Stimulated activated effector memory CD8-positive, alpha-beta T cell treated with anti-CD3 and anti-CD28 coated beads, Interleukin-12 subunit alpha, Interleukin-12 subunit beta, amount 100 ng/mL, for 72 hours (primary cell): ENCODE results near the gene CCHCR1.

Experiments
- ATAC-seq: fragments of 150-1000 bp; cut with Tn5 transposase; 2 replicates; pipeline ENCODE4 v1.10.0; 2021
- DNase-seq, 2 donors: peaks; one replicate each; pipeline ENCODE4 v3.0.0; 2021 to 2022; ENCODE audit warnings: low spot score in 2 of 2
- H3K27ac Mint-ChIP-seq: one replicate; pipeline ENCODE4 v1.8.0; 2022; ENCODE audit warnings: mild to moderate bottlenecking, mixed read lengths
- H3K36me3 Mint-ChIP-seq: one replicate; pipeline ENCODE4 v1.8.0; 2022; ENCODE audit warnings: mild to moderate bottlenecking, mixed read lengths
- H3K4me1 Mint-ChIP-seq: one replicate; pipeline ENCODE4 v1.8.0; 2022; ENCODE audit warnings: mixed read lengths
- H3K4me3 Mint-ChIP-seq: one replicate; pipeline ENCODE4 v1.8.0; 2022; ENCODE audit warnings: mild to moderate bottlenecking, mixed read lengths
- H3K9me3 Mint-ChIP-seq: one replicate; pipeline ENCODE4 v1.8.0; 2022; ENCODE audit warnings: mixed read lengths

Gene CCHCR1

DNA sequence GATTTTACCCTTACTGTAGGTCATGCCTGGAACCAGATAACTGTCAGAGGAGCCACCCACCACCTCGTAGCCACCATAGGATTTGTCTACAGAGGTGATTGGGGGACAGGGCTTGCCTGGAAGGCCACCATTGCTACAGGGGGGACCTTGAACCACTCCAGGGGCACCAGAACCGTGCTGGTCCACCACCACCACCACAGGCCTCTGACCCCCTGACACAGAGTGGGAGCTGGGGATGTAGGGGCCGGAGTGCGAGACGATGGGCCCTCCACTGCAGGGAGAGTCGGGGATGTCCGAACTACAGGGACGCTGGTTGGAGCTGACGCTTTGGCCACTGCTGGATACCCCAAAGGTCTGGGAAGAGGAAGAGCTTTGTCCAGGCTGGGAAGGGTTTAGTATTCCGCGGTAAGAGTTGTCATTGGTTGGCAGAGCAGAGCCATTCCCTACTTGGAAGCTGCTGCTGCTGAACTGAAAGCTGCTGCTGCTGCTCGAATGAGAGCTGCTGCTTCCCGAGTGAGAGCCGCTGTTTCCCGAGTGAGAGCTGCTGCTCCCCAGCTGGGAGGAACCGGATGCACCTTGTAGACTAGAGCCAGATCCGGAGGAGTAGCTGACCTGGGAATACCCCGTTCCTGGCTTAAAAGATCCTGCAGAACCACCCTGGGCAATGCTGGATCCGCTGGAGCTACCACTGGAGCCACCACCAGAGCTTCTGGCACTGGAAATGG lies 40.8 kb downstream of the CCHCR1 start:
- no peak overlapping the region for H3K4me3 Mint-ChIP-seq
- H3K36me3 Mint-ChIP-seq, result no peaks in the 10 kb centered on the region
- H3K4me1 Mint-ChIP-seq, result no peaks in the 10 kb centered on the region
- H3K9me3 Mint-ChIP-seq, result no peaks in the 10 kb centered on the region
- peak overlapping the region; percentile 78 for H3K27ac Mint-ChIP-seq
- ATAC-seq, result no peak
- no peak for DNase-seq

DNA sequence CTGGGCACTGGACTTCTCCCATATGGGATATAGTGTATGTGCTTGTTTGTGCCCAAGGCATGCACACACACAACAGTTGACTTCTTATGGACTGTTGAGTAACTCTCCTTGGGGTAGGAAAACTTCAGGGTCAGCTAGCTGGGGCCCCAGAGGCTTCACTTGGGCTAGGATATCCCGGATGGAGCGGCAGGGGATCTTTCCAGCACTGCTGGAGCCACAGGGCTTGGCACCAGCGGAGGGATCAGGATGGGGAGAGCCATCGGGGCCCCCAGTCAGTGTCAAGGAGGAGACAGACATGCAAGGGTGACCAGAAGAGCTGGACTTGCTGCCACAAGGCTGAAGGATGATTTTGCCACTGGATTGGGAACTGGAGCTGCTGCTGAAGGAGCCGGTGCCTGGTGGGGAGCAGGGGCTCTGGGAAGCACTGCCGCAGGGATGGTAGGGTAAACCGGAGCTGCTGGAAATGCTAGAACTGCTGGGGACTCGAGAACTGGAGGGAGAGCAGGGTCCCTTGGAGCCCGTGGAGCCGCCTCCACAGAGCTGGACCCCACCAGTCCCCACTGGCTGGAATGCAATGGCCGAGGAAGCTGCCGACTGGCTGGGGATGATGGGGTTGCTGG lies 41.6 kb downstream of the CCHCR1 start:
- H3K4me1 Mint-ChIP-seq, result no peaks in the 10 kb centered on the region
- ATAC-seq (no peak), DNase-seq (no peak)
- H3K4me3 Mint-ChIP-seq, result no peak overlapping the region
- no peaks in the 10 kb centered on the region for H3K36me3 Mint-ChIP-seq
- no peaks in the 10 kb centered on the region for H3K9me3 Mint-ChIP-seq
- H3K27ac Mint-ChIP-seq, result peak overlapping the region; percentile 78

DNA sequence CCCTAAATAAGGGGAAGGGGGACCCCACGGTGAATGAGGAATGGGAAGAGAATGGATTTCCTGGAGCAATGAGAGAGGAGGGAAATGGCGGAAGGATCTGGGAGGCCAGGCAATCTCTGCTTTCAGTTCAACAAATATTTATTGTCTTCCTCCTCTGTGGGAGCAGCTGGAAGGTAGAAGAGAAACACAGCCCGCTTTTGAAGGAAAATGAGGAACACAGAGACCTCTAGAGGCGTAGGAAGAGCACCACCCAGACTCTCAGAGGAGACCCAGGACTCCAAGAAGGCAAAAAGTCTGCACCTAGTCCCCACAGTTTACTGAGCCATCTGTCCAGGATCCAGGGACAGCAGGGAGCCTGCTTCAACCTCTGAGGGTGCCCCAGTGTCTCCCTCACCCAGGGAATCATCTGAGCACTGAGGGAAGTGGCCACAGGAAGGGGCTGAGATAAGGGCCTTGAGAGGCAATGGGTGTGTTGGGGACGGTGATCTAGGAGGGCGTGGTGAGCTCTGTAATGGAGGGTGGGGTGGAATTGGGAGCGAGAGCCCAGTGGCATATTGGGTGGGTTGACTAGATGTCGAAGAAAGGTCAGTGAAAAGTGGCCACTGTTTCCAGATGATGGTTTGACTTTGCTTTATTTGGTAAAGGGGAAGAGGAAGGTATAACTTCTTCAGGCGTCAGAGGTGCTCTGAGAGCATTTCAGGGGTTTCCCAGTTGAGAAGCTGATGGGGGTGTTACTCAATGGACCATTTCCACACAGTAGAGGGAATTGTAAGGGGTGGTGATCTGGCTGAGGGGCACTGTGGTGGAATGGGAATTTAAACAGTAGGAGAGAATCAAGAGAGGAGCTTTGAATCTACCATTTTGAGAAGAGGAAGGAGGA lies 42.4 kb downstream of the CCHCR1 start:
- no peak for ATAC-seq
- no peak overlapping the region for H3K4me3 Mint-ChIP-seq
- no peak for DNase-seq
- peak overlapping the region; percentile 26 for H3K27ac Mint-ChIP-seq
- H3K9me3 Mint-ChIP-seq, result no peaks in the 10 kb centered on the region
- no peaks in the 10 kb centered on the region for H3K4me1 Mint-ChIP-seq
- H3K36me3 Mint-ChIP-seq, result no peaks in the 10 kb centered on the region

DNA sequence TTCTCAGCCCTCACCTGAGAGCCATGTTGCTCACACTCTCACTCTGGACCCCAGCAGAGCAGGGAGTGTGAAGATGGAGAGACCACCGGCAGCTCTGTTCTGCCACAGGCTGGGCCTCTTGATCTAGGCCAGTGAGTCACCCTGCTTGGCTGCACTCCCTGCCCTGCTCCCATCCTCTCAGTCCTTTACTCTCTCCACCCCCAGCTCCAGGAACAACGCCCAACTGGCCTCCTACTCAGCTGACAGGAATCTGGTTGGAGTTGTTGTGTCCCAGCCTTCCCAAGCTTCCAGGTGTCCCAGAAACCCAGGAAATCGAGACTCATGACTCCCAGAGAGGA lies 43.1 kb downstream of the CCHCR1 start, which contains the start of gene PSORS1C1:
TSS of gene PSORS1C1 (plus strand) at position 260 of the 338 bp plus-strand sequence. CDS start 14,833 bp downstream, outside the sequence.
- Mint-ChIP-seq H3K9me3 (no peaks in the 10 kb centered on the region), H3K36me3 (no peaks in the 10 kb centered on the region), H3K4me3 (no peak within 1 kb of the TSS), H3K27ac (peak within 1 kb of the TSS; percentile 26), H3K4me1 (no peaks in the 10 kb centered on the region)
- no peak for ATAC-seq
- no peak for DNase-seq

DNA sequence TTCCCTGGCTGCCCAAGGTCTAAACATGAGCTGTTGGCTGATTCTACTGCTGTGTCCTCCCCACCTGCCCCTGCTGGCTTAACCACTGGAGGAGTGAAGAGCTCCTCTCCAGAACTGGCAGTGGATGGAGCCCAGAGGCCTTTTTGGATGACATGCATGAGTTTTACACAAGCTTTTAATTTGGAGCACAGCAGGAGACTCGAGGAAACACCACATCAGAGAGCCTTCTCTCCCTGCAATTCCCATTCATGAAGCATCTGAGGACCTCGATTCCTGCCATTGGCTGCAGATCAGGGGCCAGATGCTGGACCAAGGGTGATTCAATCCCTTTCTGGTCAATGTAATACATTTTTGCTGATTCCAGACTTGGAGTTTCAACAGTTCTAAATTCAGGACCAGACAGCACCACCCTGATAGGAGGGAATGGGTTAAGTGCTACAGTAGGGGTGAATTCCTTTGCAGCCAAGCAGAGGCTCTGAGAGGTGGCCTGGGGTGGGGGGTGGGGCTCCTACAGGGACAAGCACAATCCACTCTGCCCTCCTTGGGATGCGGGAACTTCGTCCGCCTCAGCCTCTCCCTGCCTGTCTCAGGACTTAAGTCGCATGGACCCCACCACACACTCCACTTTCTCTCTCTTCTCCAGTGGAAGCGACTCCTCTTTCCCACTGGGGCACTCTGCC lies 43.6 kb downstream of the CCHCR1 start:
- Mint-ChIP-seq H3K4me1 (no peaks in the 10 kb centered on the region), H3K36me3 (no peaks in the 10 kb centered on the region), H3K27ac (peak overlapping the region; percentile 26), H3K4me3 (no peak overlapping the region), H3K9me3 (no peaks in the 10 kb centered on the region)
- DNase-seq (no peak), ATAC-seq (no peak)

DNA sequence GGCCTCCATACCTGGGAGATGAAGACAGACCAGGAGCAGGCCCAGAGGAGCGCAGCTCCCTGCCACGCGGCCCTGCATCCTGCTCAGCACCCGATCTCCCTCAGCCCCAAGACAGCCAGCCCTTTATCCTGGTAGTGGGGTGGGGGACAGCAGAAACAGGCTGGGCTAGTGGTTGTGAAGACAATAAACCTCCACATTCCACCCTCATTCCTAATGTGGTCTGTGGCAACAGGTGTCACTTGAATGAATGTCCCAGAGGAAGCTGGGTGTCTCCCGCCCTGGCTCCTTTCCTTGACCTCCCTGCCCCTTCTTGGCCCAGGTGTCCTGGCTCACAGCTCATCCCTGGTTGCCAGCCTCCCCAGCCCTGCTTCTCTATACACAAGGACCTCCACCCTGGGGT lies 45.1 kb downstream of the CCHCR1 start, which contains the start of gene C6orf15:
TSS of gene C6orf15 (minus strand) at position 98 of the 400 bp plus-strand sequence. CDS start at position 78, 20 bp downstream.
- no peak within 1 kb of the TSS for H3K27ac Mint-ChIP-seq
- DNase-seq, result no peak
- ATAC-seq, result no peak
- H3K4me1 Mint-ChIP-seq, result no peaks in the 10 kb centered on the region
- H3K36me3 Mint-ChIP-seq, result no peaks in the 10 kb centered on the region
- H3K9me3 Mint-ChIP-seq, result no peaks in the 10 kb centered on the region
- no peak within 1 kb of the TSS for H3K4me3 Mint-ChIP-seq

DNA sequence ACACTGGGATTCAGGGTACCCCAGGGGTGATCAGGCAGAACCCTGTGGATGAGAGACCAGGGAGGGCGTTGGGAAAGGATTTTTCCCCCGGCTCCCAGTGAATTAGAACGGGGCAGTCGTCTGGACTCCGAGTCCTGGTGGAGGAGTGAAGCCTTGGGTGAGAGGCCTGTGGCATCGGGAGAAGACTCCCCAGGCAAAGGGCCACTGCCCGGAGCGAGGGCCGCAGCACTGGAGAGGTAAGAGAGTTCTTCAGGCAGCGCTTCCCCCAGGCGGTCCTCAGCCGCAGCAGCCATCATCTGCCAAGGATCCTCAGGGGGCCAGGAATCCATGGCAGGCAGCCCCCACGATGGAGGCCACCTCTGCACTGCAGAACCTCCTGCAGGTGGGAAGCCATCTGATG lies 45.9 kb downstream of the CCHCR1 start:
- Mint-ChIP-seq H3K4me3 (no peak overlapping the region), H3K27ac (no peak overlapping the region), H3K36me3 (no peaks in the 10 kb centered on the region), H3K4me1 (no peaks in the 10 kb centered on the region), H3K9me3 (no peaks in the 10 kb centered on the region)
- DNase-seq, result no peak
- ATAC-seq, result no peak

DNA sequence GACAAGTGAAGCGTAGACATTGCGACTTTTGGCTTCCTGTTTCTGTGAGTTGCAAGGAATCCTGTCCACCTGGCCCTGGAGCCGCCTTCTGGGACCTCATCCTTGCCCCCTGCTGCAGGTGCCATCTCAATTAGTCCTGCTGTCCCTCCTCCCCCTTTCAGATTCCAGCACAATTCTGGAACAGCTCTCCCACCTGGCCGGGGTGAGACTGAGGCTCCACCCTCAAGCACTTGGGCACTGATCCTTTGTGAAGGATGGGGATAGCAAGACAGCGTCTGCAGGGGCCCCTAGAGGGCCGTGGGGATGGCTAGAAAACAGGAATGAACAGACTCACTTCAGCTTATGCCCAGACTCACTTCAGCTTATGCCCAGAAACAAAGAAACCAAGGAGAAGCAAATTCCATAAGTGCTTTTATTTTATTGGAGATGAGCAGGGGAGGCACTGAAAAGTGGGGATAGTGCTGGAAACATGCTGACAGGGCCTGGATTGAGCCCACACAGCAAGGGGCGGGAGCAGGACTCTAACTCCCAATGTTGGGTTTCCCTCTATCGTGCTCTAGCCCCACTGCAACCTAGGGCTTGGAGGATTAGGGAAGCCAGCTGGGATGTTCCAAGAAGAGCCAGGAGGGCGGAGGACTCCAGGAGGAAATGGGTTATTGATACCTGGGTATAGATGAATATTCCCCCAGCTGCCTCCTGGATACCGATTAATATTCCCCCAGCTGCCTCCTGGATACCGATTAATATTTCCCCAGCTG lies 46.6 kb downstream of the CCHCR1 start:
- Mint-ChIP-seq H3K4me3 (no peak overlapping the region), H3K9me3 (no peaks in the 10 kb centered on the region), H3K36me3 (no peaks in the 10 kb centered on the region), H3K4me1 (no peaks in the 10 kb centered on the region), H3K27ac (no peak overlapping the region)
- no peak for DNase-seq
- ATAC-seq, result no peak

DNA sequence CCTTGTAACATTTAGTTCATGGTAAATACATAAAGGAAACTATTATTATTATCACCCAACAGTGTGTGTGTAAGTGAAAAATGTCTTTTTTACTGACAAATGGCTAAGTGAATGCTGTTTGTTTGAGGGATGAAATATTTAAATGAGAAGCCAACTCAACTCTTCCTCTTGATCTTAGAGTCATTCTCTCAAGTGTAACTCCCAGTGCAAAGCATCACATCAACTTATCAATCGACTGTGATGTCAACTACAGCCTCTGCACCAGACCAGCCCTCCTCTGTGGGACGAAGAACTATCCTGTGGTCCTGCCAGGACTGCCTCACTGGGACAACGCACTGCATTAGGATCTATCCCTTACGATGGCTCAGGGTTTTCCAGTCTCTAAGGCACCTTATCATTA lies 50.5 kb downstream of the CCHCR1 start:
- no peaks in the 10 kb centered on the region for H3K9me3 Mint-ChIP-seq
- H3K4me3 Mint-ChIP-seq, result no peak overlapping the region
- no peaks in the 10 kb centered on the region for H3K36me3 Mint-ChIP-seq
- peak overlapping the region; percentile 53 for H3K27ac Mint-ChIP-seq
- ATAC-seq, result peak; percentile 51
- DNase-seq, result no peak
- H3K4me1 Mint-ChIP-seq, result no peaks in the 10 kb centered on the region

DNA sequence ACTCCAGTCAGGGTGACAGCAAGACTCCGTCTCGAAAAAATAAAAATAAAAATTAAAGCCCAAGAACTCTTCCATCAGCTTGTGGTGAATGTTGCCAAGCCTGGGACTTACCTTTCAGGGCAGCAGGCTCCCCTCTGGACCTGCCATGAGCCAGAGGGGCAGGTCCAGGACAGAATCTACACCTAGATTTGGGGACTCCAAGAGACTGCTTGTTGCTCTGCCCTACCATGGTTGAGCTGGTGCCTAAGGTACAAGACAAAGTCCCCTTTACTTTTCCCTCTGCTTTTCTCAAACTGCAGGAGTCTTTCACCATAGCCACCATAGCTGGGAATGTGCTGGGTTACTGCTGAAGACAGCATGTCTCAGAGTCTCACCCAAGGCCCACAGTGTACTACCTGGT lies 54.5 kb downstream of the CCHCR1 start:
- H3K27ac Mint-ChIP-seq, result no peak overlapping the region
- no peaks in the 10 kb centered on the region for H3K9me3 Mint-ChIP-seq
- H3K4me1 Mint-ChIP-seq, result no peaks in the 10 kb centered on the region
- ATAC-seq (no peak), DNase-seq (no peak)
- no peaks in the 10 kb centered on the region for H3K36me3 Mint-ChIP-seq
- no peak overlapping the region for H3K4me3 Mint-ChIP-seq

DNA sequence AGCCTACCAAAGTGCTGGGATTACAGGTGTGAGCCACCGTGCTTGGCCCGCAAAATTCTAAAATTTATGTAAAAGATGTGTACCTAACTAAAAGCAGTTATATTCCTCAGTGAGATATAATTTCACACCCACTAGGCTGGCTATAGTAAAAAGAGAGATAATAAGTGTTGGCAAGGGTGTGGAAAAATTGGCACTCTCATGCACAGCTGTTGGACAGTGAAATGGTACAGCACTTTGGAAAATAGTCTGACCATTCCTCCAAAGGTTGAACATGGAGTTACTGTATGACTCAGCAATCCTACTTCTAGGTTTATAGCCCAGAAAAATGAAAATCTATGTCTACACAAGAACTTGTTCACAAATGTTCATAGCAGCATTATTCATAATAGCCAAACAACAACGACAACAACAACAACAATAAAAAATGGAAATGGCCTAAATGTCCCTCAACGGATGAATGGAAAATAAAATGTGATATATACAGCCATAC lies 59.1 kb downstream of the CCHCR1 start:
- DNase-seq, result no peak
- peaks cover 22% of the 10 kb centered on the region for H3K4me1 Mint-ChIP-seq
- no peak overlapping the region for H3K27ac Mint-ChIP-seq
- no peak overlapping the region for H3K4me3 Mint-ChIP-seq
- H3K9me3 Mint-ChIP-seq, result no peaks in the 10 kb centered on the region
- H3K36me3 Mint-ChIP-seq, result no peaks in the 10 kb centered on the region
- ATAC-seq, result no peak

DNA sequence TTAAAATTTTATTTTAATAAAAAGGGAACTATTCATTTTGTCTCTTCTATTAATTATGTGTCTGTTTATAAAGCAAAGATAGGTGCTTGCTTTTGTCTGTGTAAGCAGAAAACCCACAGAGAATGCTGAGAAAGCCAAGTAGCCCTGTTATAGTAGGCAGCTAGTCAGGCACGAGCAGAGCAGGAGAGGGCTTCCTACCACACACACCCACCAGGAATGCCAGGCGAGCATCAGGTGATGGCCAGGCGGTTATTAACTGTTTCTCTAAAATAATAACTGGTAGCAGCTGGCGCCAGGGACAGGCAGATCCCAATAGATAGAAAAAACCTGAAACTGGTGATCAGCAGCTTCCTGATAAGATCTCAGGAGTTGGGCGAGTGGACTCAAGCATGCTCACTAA lies 60.9 kb downstream of the CCHCR1 start:
- Mint-ChIP-seq H3K4me3 (no peak overlapping the region), H3K4me1 (peaks cover 22% of the 10 kb centered on the region), H3K36me3 (no peaks in the 10 kb centered on the region), H3K9me3 (no peaks in the 10 kb centered on the region), H3K27ac (no peak overlapping the region)
- no peak for ATAC-seq
- no peak for DNase-seq

DNA sequence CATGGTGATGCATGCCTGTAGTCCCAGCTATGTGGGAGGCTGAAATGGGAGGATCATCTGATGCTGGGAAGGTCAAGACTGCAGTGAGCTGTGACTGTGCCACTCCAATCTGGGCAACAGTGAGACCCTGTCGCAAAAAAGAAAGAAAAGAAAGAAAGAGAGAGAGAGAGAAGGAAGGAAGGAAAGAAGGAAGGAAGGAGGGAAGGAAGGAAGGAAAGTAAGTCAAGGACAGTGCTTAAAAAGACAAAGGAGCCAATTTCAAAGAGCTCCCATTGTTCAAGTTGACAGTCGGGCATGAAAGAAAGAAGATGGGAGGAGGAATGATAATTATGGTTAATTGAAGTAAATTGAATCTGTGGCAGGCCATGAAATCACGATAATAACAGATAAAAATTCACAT lies 61.4 kb downstream of the CCHCR1 start:
- Mint-ChIP-seq H3K27ac (no peak overlapping the region), H3K36me3 (no peaks in the 10 kb centered on the region), H3K9me3 (no peaks in the 10 kb centered on the region), H3K4me1 (peaks cover 22% of the 10 kb centered on the region), H3K4me3 (no peak overlapping the region)
- no peak for DNase-seq
- ATAC-seq, result no peak

DNA sequence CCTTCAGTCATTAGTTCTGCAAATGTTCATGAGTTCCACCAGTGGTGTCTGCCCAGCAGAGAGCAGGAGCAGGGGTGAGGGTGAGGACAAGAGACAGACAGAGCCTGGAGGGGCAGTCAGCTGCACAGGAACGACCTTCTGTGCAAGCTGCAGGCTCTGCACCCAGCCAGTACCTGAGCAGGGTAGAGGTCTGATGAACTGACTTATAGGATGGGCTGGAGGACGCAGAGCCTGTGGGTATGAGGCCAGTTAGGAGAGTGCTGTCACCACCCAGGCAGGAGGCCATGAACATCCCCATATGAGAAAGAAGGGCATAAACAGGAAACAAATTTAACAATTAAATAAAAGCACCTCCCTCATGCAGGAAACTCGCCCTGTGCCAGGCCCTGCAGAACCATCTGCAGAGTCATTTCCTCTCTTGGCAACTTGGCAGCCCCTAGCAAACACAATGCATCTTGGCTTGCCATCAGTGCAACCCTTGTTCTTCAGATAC lies 63.2 kb downstream of the CCHCR1 start:
- DNase-seq (no peak), ATAC-seq (peak; percentile 69)
- peak overlapping the region; percentile 17 for H3K4me3 Mint-ChIP-seq
- H3K27ac Mint-ChIP-seq, result peak overlapping the region; percentile 85
- H3K9me3 Mint-ChIP-seq, result no peaks in the 10 kb centered on the region
- H3K4me1 Mint-ChIP-seq, result peaks cover 22% of the 10 kb centered on the region
- no peaks in the 10 kb centered on the region for H3K36me3 Mint-ChIP-seq
